PC-9 (cell line): Measurements from ENCODE around the gene OR5H2.

ENCODE experiments used
- CTCF ChIP-seq: fragments of 200-600 bp; sonication (generic); conservative IDR thresholded peaks from 2 replicates; pipeline ENCODE4 v1.6.1; 2017; ENCODE audit warnings: mixed run types, antibody characterized with exemption, mild to moderate bottlenecking, moderate library complexity
- EZH2 ChIP-seq: fragments of 200-600 bp; sonication (generic); IDR thresholded peaks from 2 replicates; pipeline ENCODE4 v1.8.0; 2017; ENCODE audit warnings: antibody characterized with exemption, low read depth

- TF ChIP-seq CTCF (no peak), EZH2 (no peak)
Measured at GRCh38 chr3:98262046-98262445, 20.3 kb upstream of the OR5H2 start.
